Activated naive CD4-positive, alpha-beta T cell treated with Interleukin-2 at 50 U/mL for 16 hours (primary cell): ENCODE results near the gene PNRC2.

Source experiments
- DNase-seq: peaks from one replicate; pipeline ENCODE4 v3.0.0-alpha.2; 2020

PNRC2 gene

DNA sequence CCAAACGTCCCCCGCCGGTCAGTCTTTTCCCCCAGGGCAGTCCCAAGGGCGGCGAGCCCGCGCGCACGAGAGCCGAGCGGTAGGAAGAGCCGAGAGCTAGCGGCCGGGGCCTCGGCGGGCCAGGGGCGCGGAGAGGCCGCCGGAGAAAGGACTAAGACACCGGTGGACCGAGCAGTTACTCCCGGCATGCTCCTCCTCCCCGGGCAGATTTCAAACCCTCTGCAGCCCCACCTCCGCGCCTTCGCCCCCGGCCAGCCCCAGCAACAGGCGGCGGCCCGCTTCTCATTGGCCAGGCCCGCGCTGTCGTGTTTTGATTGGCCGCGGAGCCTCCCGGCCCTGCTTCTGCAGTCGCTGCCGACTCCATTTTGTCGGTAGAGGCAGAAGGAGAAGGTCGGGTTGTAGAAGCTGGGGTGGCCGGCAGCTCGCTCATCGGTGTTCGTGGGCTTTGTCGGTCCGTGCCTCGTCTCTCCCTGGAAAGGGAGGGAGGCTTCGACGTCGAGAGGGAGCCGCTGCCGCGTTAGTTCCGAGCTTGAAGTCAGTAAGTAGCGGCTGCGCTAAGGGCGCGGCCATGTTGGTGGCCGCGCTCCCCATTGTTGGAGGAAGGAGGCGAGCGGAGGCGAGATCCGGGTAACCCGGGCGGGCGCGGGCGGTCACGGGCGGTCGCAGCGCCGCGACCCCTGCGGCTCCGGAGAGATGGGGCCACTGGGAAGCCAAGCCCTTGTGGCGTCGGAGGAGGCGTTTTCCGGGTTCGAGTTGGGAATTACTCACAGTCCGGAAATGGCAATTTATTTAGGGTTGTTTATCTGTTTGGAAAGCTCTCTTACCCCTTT lies at the start of gene PNRC2:
Gene PNRC2, plus strand, starts transcription at position 368 of the 830 bp plus-strand sequence. CDS start 1,630 bp downstream, outside the sequence.
- peak; percentile 97 for DNase-seq

DNA sequence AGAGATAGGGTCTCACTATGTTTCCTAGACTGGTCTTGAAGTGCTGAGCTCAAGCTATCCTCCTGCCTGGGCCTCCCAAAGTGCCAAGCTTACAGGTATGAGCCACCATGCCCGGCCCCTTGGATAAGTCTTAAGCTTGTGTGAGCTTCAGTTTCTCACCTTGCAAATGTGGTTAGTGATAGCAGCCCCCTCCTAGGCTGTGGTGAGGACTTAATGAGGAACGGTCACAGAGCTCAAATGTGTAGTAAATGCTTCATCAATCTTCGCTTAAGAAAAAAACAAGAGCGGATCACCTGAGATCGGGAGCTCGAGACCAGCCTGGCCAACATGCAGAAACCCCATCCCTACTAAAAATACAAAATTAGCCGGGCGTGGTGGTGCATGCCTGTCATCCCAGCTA lies 49.5 kb upstream of the PNRC2 start:
- no peak for DNase-seq

DNA sequence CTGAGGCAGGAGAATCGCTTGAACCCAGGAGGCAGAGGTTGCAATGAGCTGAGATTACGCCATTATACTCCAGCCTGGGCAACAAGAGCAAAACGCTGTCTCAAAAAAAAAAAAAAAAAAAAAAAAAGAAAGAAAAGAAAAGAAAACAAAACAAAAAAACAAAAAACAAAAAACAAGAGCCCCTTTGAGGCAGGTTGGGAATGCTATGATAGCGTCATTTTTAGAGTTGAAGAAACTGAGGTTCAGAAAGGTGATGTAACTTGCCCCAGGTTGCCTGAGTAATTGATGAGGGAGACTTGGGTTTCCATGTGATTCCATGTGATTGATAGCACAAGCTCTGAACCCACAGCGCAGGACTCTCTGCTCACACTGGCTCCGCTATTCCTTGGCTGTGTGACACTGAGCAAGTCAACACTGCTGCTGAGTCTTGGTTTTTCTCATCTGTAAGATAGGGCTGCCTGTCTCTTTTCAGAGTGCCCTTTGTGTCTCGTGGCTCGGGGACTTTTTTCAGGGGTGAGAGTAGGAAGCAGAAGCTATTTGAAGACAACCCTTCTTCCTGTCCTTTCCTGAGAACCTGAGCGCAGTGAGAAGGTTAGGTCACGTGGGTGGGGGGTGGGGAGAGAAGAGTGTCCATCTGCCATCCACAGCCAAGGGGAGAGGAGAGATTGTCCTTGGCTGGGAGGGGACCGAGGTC lies 48.9 kb upstream of the PNRC2 start:
- no peak for DNase-seq

DNA sequence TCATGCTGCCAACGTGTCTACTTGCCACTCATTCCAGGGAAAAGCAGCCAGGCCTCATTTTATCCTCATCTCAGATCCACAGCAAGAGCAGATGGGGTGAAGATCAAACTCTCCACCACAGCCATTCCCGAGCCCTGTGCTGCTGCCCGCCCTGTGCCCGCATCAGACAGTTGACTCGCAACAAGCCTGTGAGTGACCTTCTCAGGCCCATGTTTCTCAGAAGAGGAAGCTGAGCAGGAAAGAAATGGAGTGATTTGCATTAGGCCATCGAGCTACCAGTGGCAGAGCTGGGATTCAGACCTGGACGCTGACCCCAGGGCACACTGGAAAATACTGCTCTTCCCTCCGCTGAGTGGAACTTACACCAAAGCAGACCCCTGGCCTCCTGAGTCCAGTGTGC lies 47.7 kb upstream of the PNRC2 start:
- no peak for DNase-seq

DNA sequence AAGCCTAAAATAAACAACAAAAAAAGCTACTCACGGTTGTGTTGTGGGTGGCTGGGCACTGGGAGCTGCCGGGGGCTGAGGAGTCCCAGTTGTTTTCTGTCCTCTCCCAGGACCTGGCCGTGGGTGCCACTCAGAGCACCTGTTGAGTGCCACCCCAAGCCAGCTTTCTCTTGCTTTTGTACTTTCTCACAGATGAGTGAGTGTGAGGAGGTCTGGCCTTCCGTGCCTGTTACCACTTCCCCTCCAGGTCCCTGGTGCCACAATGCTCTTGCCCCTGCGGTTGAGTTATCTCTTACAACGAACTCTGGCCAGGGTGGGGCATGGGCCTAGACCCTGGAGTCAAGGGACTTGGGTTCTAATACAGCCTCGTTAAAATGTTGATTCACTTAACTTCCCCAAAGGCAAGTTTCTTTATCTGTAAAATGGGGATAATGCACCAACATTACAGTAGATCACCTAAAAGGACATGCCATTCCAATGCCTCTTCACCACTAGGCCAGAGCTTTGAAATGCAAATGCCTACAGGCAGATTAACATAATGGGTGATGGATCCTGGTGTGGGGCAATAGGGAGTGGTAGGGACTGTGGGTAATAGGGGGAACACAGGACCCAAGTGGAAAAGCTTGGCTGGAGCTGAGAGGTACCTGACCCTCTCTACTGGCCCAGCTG lies 46.3 kb upstream of the PNRC2 start, which contains the start of gene CNR2:
Gene CNR2, minus strand, starts transcription at position 151 of the 669 bp plus-strand sequence. CDS start 37,745 bp downstream, outside the sequence.
- no peak for DNase-seq

- no peak for DNase-seq
Observed at GRCh38 chr1:23914921-23915320, 44.7 kb upstream of the PNRC2 start.

DNA sequence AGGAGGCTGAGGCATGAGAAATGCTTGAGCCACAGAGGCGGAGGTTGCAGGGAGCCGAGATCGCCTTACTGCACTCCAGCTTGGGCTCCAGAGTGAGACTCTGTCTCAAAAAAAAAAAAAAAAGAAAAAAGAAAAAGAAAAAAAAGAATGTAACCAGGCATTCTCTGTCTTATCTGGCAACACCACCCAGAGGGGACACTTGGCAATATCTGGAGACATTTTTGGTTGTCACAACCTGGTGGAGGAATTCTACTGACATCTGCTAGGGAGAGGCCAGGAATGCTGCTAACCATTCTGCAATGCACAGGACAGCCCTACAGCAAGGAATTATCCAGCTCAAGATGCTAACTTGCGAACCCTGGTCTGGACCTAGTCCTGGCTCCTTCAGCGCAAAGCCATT lies 44.2 kb upstream of the PNRC2 start:
- no peak for DNase-seq

DNA sequence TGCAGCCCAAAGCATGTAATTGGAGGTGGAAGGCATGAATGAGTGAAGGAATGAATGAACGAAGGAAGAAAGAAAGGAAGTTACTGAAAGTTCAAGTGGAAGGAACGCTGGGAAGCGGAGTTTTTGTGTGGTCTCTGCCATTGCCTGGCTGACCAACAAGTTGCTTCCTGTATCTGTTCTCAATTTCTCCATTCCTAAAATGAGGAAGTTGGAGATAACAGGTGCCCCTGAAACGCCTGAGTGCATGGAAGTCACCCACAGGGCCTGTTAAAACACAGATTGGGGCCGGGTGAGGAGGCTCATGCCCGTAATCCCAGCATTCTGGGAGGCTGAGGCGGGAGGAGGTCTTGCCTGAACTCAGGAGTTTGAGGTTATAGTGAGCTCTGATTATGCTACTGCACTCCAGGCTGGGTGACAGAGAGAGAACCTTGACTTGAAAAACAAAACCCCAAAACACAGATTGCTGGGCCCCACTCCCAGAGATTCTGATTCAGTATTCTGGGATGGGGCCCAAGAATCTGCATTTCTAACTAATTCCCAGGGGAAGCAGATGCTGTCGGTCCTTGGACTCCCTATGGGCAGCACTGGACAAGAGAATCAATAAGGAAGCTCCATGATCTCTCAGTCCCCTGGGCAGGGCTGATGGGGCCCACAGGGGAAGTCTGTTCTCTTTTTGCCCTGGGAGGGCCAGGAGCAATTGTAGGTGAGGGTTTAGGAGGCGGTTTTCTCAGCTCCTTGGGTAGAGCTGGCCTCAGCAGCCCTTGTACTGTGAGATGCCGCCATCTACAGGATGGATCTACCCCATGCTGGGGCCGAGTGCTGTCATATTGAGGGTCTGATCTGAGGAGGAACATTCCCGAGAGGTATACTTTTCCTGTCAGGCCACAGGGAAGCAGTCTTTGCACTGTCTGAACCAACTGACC lies 43.2 kb upstream of the PNRC2 start:
- peak; percentile 25 for DNase-seq

DNA sequence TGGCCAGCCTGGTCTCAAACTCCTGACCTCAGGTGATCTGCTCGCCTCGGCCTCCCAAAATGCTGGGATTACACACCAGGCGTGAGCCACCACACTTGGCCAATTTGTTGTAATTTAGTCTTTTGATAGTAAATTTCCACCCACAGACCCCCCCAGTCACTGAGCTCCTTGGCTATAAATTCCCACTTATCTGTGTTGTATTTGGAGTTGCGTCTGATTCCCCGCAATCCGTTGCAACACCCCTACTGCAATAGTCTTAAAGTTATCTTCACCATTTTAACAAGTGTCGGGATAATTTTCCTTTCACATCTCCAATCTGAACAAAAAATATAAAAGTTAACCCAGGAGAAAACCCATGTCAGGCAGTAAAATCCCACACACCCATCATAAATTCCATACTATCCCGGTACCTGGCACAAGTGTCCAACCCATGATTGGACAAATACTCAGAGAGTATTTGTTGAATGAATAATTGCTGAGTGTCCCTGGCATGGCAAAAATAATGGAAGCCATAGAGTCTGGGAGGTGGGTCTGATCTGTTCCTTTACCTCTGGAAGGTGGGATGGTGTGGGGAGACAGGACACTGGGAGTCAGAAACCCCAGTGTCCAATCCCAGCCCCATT lies 37.2 kb upstream of the PNRC2 start:
- DNase-seq = no peak

- DNase-seq = no peak
Observed at GRCh38 chr1:23923592-23924499, 35.8 kb upstream of the PNRC2 start.

DNA sequence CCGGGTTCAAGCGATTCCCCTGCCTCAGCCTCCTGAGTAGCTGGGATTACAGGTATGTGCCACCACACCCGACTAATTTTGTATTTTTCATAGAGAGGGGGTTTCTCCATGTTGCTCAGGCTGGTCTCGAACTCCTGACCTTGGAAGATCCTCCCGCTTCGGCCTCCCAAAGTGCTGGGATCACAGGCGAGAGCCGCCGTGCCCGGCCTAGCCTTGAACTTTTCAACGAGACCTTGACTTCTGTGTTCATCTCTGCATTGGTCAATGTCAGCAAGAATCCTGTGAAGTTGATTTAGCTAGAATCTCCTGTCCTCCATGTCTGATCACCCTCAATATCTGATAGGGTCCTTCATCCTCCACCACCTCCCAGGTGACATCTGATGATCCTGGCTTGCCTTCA lies 35.0 kb upstream of the PNRC2 start:
- DNase-seq = no peak

- DNase-seq = no peak
Observed at GRCh38 chr1:23925279-23925678, 34.3 kb upstream of the PNRC2 start.

GRCh38 chr1:23927097-23927496 lies 32.5 kb upstream of the PNRC2 start:
- DNase-seq = no peak

- DNase-seq = no peak
Observed at GRCh38 chr1:23928789-23929188, 30.8 kb upstream of the PNRC2 start.

- no peak for DNase-seq
Observed at GRCh38 chr1:23930270-23930669, 29.4 kb upstream of the PNRC2 start.

GRCh38 chr1:23930861-23931490 lies 28.7 kb upstream of the PNRC2 start:
- DNase-seq = no peak

DNA sequence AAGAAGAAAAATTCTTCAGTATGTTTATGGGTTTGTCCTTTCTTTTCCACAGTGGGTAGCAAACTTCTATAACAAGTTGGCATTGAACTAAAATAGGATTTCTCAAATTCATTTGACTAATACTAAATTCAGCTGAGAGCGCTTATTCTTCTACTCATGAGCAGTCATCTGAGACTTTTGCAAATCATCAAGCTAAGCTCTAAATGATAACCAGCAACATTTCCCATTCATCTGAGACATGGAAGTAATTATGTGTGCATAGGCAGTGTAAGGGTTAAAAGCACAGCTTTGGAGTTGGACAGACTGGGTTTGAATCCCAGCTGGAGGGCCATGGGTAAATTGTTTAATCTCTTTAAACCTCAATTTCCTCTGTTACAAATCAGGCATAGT lies 28.1 kb upstream of the PNRC2 start:
- DNase-seq = no peak

- no peak for DNase-seq
Observed at GRCh38 chr1:23936481-23937176, 23.0 kb upstream of the PNRC2 start.

DNA sequence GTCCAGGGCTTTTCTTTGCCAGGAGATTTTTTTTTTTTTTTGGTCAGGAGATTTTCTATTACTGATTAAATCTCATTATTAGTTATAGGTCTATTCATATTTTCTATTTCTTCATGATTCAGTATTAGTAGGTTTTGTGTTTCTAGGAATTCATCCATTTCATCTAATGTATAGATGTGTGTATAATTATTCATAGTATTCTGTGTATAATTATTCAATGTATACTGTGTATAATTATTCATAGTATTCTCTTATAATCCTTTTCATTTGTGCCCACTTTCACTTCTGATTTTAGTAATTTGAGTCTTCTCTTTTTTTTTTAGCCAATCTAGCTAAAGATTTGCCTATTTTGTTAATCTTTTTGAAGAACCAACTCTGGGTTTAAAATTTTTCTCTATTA lies 12.3 kb upstream of the PNRC2 start:
- DNase-seq = no peak

- no peak for DNase-seq
Observed at GRCh38 chr1:23953020-23953419, 6.6 kb upstream of the PNRC2 start.
